HG02759 (cell line): ENCODE data around the gene SLC30A4.
"Not testable (repeated sequence)": the region's sequence is repeated elsewhere in the genome, so short reads cannot be mapped to it uniquely, and the experiment has no call there.

Experiments used
- ATAC-seq: cut with Tn5 transposase; IDR thresholded peaks from one replicate; pipeline ENCODE4 v1.9.1; 2021; ENCODE audit warnings: mild to moderate bottlenecking, moderate library complexity; ENCODE audit not compliant: unreplicated experiment

Gene SLC30A4, protein sequence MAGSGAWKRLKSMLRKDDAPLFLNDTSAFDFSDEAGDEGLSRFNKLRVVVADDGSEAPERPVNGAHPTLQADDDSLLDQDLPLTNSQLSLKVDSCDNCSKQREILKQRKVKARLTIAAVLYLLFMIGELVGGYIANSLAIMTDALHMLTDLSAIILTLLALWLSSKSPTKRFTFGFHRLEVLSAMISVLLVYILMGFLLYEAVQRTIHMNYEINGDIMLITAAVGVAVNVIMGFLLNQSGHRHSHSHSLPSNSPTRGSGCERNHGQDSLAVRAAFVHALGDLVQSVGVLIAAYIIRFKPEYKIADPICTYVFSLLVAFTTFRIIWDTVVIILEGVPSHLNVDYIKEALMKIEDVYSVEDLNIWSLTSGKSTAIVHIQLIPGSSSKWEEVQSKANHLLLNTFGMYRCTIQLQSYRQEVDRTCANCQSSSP

DNA sequence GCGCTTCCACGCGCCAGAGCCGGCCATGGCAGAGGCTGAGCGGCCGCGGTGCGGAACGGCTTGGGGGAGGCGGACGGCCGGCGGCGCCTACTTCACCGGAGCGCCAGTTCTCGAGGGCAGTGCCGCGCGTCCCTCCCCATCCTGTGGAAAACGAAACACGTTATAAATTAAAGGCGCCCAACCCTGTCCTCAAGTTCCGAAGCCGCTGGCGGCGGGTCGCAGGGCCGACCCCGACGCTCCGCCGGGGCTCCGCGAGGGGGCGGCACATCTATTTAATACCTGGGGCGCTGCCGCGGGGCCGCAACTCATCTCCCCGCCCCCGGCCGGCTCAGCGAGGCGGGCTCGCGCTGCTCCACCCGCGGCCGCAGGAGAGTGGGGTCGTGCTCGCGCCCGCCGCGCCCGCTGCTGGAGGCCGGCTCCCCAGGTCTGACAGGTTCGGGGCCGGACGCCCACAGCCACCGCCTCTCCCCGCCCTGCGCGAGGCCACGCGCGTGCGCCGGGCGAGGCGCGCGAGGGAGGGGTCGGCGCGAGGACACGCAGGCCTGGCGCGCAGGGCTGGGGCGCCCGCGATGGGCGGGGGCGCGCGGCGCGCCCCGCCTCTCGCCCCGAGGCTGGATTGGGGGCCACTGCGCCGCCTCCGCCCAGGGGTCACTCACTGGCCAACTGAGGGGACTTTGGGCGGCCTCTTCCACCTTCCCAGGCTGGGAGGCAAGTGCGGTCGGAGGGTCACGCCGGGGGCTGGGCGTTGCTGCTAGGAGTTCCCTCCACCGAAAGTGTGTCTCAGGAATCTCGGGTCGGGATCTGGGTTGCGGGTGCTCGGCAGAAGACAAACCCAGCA lies at the start of gene SLC30A4:
Gene SLC30A4 (minus strand): TSS at position 428 of the 838 bp plus-strand sequence. CDS start 401 bp downstream, at position 27.
- peak; percentile 77 for ATAC-seq

DNA sequence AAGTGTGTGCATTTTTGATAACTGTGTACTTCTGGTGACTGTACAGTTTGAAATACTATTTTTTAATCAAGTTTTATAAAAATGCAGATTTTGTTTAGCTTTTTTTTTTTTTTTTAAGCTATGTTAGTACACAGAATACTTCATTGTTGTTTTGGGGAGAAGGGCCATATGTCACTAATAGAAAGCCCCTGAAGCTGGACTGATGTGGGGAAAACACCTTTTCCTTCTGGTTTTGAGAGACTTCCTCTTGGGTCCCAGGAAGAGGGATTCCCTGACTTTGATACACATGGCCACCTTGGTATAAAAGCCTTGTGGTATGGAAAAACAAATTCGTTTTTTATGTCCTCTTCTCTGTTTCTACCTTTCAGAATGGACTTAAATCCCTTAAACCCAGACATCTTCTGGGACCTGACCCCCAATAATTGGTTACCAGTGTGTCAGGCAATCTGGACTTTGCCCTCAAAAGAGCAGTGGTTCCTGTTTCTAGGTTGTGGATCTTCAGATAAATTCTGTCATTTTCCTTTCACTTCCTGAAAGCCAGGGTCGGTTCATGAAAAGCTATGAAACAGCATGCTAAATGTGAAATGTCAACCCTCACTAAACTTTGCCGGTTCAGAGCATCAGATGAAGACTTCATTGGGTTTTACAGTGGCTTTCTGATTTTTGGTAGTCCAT lies 33.5 kb upstream of the SLC30A4 start:
- peak; percentile 87 for ATAC-seq

DNA sequence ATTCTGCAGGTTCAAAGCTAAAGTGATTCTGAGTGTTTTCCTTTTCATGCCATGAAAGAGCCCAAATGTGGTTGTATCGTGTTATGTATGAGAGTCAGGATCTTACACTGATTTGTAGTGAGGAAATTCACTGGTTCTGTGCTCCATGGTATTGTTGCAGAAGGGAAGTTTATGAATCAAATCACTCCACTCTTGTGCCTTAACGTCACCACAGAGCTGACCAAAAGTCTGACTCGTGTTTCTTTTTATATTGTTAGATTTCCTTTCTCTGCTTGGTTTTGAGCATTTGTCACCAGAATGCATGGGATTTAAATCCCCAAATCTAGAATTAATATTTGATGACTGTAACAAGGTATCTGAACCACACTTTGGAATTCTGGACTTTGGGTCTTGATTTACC lies 29.1 kb upstream of the SLC30A4 start:
- no peak for ATAC-seq

DNA sequence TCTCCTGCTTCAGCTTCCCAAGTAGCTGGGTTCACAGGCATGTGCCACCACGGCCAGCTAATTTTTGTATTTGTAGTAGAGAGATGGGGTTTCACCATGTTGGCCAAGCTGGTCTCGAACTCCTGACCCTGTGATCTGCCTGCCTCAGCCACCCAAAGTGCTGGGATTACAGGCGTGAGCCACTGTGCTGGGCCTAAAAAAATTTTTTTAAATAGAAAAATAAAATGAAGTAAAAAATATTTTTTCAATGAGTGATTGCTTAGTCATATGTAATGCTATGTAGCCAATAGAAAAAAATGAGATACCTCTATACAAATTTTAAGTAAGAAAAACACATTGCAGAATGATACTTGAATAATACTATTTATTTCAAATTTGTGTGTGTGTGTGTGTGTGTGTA lies 27.9 kb upstream of the SLC30A4 start:
- no peak for ATAC-seq

DNA sequence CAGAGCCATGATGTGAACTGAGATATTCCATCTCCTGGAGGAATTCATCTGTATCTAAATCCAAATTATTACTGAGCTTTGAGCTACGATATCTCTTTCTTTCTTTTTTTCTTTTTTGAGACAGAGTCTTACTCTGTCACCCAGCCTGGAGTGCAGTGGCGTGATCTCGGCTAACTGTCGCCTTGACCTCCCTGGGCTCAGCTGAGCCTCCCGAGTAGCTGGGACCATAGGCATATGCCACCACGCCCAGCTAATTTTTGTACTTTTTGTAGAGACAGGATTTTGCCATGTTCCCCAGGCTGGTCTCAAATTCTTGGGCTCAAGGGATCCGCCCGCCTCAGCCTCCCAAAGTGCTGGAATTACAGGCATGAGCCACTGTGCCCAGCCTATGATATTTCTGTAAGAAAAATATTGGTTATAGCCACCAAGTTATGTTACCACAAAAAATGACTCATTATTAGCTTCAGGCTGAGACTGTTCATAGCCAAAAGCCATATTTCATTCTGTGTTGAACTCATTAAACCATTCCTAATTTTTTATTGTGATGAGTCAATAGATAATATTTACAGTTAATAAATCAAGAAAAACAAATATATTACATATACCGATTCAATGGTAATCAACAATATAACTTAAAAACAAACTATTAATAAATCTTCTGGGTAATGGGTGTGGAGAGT lies 27.1 kb upstream of the SLC30A4 start:
- ATAC-seq, result no peak

DNA sequence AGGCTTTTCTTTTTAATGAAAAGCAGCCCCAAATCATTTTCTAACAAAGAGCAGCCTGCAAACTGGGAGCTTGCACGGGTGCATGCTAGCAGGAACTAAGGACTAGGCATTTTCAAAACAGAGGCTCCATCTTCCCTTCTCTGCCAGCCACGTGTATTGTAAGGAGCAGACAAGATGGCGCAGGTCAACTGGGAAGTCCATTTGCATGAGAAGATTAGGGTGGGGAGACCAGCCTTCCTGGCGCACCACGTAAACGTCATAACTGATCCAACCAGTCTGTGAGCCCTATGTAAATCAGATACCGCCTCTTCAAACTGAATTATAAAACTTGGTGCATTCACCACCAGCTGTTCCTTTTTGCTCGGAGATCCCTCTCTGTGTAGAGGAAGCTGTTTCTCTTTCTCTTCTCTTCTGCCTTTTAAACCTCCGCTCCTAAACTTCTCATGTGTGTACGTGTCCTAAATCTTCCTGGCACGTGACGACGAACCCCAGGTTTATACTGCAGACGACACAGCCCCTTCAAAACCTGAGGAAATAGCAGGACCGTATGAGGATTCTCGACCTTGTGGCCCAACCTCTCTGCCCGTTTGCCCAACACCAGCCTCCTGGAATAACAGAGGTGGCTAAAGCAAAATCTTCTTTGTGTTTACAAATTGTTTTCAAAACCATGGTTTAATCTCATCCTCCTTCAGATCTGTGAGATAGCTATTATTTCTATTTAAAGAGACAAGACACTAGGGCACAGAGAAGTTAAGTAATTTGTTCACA lies 26.4 kb upstream of the SLC30A4 start:
- ATAC-seq, result no peak

DNA sequence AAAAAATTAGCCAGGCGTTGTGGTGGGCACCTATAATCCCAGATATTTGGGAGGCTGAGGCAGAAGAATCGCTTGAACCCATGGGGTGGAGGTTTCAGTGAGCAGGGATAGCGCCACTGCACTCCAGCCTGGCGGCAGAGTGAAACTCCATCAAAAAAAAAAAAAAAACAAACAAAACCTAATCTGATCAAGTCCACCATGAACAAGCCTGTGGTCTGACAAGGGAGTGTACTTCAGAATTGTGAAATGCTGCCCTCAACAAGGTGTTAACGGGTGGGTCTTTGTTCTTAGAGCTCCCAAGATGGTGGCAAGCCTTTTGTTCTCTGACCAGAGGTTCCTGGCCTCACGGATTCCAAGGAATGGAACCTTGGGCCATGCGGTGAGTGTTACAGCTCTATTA lies 24.2 kb upstream of the SLC30A4 start:
- no peak for ATAC-seq

DNA sequence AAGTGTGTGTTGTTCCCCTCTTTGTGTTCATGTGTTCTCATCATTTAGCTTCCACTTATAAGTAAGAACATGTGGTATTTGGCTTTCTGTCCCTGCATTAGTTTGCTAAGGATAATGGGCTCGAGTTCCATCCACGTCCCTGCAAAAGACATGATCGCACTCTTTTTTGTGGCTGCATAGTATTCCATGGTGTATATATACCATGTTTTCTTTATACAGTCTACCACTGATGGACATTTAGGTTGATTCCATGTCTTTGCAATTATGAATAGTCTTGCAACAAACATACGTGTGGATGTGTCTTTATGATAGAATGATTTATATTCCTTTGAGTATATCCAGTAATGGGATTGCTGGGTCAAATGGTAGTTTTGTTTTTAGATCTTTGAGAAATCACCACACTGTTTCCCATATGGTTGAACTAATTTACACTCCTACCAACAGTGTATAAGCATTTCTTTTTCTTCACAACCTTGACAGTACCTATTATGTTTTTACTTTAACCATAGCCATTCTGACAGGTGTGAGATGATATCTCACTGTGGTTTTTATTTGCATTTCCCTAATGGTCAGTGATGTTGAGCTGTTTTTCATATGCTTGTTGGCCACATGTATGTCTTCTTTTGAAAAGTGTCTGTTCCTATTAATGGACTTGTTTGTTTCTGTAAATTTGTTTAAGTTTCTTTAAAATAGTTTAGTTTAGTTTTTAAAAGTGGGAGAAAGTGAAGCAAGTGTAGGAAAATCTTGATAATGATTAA lies 21.9 kb upstream of the SLC30A4 start:
- ATAC-seq, result no peak

DNA sequence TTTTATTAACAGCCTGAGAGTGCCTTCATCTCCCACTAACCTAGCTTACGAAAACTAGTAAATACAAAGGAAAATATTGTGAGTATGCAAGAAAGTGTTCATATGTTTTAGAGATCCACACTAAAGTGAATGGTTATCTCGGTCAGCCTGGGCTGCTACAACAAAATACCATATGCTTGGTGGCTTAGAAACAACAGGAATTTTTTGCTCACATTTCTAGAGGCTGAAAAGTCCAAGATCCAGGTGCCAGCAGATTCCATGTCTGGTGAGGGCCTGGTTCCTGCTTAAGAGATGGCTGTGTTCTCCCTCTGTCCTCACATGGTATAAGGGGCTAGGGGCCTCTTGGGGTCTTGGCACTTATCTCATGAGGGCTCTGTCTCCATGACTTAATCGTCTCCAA lies 20.5 kb upstream of the SLC30A4 start:
- ATAC-seq, result no peak

DNA sequence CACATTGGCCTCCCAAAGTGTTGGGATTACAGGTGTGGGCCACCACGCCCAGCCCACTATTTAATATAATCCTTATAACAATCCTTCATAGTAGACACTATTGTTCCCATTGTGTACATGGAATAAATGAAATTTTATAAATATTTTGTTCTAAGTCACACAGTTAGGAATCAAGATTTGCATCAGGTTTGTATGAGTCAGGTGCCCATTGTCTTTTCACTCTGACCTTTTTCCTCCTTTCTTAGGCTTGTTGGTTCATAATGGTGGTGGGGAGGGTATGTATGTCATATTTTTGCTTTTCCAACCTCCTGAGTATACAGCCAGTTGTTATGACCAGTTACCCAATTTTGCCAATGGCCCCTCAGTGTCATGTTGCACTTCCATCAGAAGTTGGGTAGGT lies 18.0 kb upstream of the SLC30A4 start:
- ATAC-seq, result no peak

DNA sequence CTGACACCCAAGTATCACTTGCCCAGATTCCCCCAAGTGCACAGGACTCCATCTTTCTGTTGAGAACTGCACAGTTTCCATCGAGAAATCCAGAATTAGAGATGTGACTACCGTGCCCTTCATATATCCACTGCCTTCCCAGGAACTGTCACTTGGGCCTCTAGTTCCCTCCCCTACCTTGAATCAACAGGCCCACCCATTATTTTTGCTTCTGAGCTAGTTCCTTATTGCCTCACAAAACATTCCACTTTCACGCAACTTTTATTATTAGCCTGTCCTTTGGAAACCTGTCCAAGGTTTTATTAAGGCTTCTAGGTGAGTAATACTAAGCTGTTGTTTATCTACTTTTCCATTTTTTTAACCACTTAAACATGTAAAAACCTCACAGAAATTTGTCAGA lies 17.1 kb upstream of the SLC30A4 start:
- no peak for ATAC-seq

DNA sequence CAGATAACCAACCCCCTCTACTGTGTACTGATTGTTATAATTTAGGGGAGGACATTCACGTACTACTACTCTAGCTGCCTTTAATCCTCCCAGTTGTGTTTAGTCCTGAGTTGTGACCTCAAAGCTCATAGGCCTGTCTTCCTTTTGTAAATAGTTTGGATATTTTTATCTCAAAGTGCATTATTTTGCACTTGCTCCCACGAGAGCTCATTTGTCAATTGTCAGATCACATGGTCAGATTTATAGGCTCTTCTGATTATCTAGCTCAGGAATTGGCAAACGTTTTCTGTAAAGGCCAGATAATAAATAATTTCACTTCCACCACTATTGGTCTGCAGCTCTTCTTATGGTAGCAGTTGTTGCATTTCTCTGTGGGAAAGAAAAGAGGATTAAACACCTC lies 14.4 kb upstream of the SLC30A4 start:
- ATAC-seq, result no peak

DNA sequence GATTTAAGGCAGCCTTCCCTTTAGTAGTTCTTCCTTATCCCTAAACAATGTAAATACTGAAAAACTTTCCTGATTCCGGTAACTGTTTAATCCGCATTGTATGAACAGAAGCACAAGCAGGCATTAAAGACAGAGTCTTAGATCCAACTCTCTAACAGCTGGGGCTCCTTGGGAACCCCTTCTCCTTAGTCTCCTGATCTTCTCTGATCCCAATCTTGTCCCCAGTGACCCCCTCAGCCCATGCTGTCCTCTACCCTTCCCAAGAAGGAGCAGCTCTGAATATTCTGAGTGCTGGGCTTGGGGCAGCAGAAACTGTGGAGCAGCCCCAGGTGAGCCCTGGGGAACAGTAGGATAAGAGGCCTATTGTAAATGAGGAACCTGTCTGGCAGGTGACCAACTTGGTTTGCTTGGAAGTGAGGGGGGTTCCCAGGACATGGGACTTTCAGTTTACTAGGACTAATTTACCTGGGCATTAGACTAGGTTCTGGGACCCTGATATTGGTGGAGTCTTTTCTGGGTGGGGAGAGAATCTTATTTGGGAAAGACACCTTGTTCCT lies 13.0 kb upstream of the SLC30A4 start:
- ATAC-seq, result no peak

DNA sequence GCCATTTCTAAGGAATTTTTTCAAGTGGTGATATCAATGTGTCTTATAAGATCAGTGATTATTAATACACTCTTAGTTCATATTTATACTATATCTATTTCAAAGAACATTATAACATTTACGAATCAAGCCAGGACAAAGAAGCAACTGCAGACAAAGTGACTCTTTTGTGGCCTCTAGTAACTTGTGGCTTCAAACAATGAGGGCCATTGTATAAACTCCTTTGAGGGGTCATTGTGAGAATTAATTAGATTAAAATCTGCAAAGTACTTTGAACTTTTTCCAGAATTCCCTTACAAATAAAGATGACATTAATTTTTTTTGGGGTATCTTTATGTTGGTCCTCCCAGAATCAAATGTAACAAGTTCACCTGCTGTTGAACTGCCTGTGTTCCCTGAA lies 12.3 kb upstream of the SLC30A4 start:
- ATAC-seq, result no peak

DNA sequence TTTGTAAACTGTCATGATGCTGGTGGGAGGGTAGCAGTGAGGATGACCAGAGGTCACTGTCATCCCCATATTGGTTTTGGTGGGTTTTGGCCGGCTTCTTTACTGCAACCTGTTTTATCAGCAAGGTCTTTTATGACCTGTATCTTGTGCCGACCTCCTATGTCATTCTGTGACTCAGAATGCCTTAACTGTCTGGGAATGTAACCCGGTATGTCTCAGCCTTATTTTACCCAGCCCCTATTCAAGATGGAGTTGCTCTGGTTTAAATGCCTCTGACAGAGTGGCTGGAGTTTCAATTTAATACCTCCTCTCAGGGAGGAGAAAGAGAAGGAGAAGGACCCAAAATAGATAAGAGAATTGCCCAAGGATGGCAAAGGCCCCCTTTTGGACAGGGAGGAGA lies 10.3 kb upstream of the SLC30A4 start:
- ATAC-seq, result not testable (repeated sequence)

DNA sequence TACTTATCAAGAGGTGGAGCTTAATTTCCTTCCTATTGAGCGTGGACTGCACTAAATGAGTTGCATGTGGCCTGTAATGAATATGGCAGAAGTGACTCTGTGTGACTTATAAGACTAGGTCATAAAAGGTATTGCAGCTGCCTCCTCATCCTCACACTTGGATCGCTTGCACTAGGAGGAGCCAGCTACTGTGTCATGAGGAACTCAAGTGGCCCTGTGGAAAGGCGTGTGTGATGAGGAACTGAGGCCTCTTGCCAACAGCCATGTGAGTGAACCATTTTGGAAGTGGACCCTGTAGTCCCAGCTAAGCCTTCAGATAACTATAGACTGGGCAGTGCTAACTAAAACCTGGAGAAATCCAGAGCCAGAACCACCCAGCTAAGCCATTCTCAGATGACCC lies 7.1 kb upstream of the SLC30A4 start:
- no peak for ATAC-seq

DNA sequence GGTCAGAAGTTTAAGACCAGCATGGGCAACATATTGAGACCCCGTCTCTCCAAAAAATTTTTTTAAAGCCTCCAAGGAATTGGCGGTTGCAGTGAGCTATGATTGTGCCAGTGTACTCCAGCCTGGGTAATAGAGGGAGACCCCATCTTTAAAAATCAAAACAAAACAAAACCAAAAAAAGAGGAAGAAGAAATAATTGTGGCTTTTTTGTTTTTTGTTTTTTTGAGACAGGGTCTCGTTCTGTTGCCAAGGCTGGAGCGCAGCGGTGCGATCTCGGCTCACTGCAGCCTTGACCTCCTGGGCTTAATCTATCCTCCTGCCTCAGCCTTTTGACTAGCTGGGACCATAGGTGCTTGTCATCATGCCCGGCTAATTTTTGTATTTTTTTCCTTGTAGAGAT lies 4.5 kb upstream of the SLC30A4 start:
- ATAC-seq, result no peak

DNA sequence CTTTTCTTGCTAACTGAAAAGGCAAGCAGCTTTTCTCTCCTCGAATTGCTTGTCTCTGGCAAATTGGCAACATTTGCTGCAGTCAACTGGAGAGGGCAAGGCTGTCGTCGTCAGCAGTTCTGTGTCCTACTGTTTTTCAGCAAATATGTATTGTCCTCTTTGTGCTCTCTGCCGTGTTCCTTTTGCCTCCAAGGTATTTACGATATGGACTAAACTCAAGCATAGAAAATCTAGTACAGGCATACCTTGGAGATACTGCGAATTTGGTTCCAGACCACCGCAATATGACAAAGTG lies 558 bp upstream of the SLC30A4 start:
- no peak for ATAC-seq

DNA sequence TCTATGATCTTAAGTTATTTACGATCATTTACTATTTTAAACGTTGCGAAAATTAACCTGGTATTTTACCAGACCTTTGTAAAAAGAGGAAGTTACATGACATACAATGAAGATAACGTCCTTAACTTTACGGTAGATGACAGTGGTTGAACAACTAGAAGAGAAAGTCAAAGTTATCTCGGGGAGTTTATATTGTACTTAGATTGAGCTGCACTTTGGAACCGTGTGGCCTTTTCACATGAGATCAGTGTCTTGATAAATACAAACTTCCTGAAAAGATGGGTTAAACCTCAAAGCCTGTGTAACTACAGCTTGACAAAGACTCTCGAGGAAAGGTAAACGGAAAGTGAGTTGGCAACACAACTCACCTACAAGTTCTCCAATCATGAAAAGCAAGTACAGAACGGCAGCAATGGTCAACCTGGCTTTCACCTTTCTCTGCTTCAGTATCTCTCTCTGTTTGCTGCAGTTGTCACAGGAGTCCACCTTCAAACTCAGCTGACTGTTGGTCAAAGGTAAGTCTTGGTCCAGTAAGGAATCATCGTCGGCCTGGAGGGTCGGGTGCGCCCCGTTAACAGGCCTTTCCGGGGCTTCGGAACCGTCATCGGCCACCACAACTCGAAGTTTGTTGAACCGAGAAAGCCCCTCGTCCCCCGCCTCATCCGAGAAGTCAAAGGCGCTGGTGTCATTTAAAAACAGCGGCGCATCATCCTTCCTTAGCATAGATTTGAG lies 793 bp downstream of the SLC30A4 start:
- ATAC-seq, result peak; percentile 17
